ENCODE data around the gene ITPRID1.

The ITPRID1 gene

GRCh38 chr7:31476941-31477677, 36.8 kb upstream of the ITPRID1 start:
- TF ChIP-seq SUZ12 (IDR thresholded peaks at IDR 0.05; ENCODE audit: extremely low read depth, insufficient read depth, insufficient read length) (no peak), ZNF274 (IDR thresholded peaks at IDR 0.05; ENCODE audit: low read depth, low read length) (no peak), YY1 (IDR thresholded peaks at IDR 0.05; ENCODE audit: insufficient read depth, insufficient read length) (no peak)
- no peak for DNase-seq (ENCODE audit: low read depth, low spot score)
- no peaks in the 10 kb centered on the region for H3K27me3 ChIP-seq (ENCODE audit: insufficient read depth, insufficient read length)
- H3K9me3 ChIP-seq (ENCODE audit: insufficient read depth, low read length), result no peaks in the 10 kb centered on the region; the same call in 1 of the 2 replicates
- H3K9ac ChIP-seq (ENCODE audit: insufficient read length, low read depth), result no peak overlapping the region
- H3K4me1 ChIP-seq (ENCODE audit: insufficient read depth, insufficient read length), result no peaks in the 10 kb centered on the region
- no peaks in the 10 kb centered on the region for H3K36me3 ChIP-seq (ENCODE audit: insufficient read depth, insufficient read length, low read length)
- no peak overlapping the region for H3K4me3 ChIP-seq (ENCODE audit: insufficient read length, low read depth)

- H3K4me1 ChIP-seq (ENCODE audit: insufficient read depth, insufficient read length), result no peaks in the 10 kb centered on the region
- H3K4me3 ChIP-seq (ENCODE audit: insufficient read length, low read depth), result no peak overlapping the region
- TF ChIP-seq SUZ12 (IDR thresholded peaks at IDR 0.05; ENCODE audit: extremely low read depth, insufficient read depth, insufficient read length) (no peak), YY1 (IDR thresholded peaks at IDR 0.05; ENCODE audit: insufficient read depth, insufficient read length) (no peak), ZNF274 (IDR thresholded peaks at IDR 0.05; ENCODE audit: low read depth, low read length) (no peak)
- DNase-seq (ENCODE audit: low read depth, low spot score), result no peak
- no peaks in the 10 kb centered on the region; the same call in 1 of the 2 replicates for H3K9me3 ChIP-seq (ENCODE audit: insufficient read depth, low read length)
- no peaks in the 10 kb centered on the region for H3K27me3 ChIP-seq (ENCODE audit: insufficient read depth, insufficient read length)
- H3K9ac ChIP-seq (ENCODE audit: insufficient read length, low read depth), result no peak overlapping the region
- no peaks in the 10 kb centered on the region for H3K36me3 ChIP-seq (ENCODE audit: insufficient read depth, insufficient read length, low read length)
Measured at GRCh38 chr7:31478018-31478417, 35.9 kb upstream of the ITPRID1 start.

- no peak for DNase-seq (ENCODE audit: low read depth, low spot score)
- Histone ChIP-seq H3K9me3 (ENCODE audit: insufficient read depth, low read length) (no peaks in the 10 kb centered on the region; the same call in 1 of the 2 replicates), H3K36me3 (ENCODE audit: insufficient read depth, insufficient read length, low read length) (no peaks in the 10 kb centered on the region), H3K9ac (ENCODE audit: insufficient read length, low read depth) (no peak overlapping the region), H3K4me3 (ENCODE audit: insufficient read length, low read depth) (no peak overlapping the region), H3K4me1 (ENCODE audit: insufficient read depth, insufficient read length) (no peaks in the 10 kb centered on the region), H3K27me3 (ENCODE audit: insufficient read depth, insufficient read length) (no peaks in the 10 kb centered on the region)
- TF ChIP-seq ZNF274 (IDR thresholded peaks at IDR 0.05; ENCODE audit: low read depth, low read length) (no peak), YY1 (IDR thresholded peaks at IDR 0.05; ENCODE audit: insufficient read depth, insufficient read length) (no peak), SUZ12 (IDR thresholded peaks at IDR 0.05; ENCODE audit: extremely low read depth, insufficient read depth, insufficient read length) (no peak)
Measured at GRCh38 chr7:31478721-31479120, 35.2 kb upstream of the ITPRID1 start.

- H3K4me1 ChIP-seq (ENCODE audit: insufficient read depth, insufficient read length), result no peaks in the 10 kb centered on the region
- no peaks in the 10 kb centered on the region for H3K36me3 ChIP-seq (ENCODE audit: insufficient read depth, insufficient read length, low read length)
- H3K4me3 ChIP-seq (ENCODE audit: insufficient read length, low read depth), result no peak overlapping the region
- no peak for TF ChIP-seq YY1 (IDR thresholded peaks at IDR 0.05; ENCODE audit: insufficient read depth, insufficient read length)
- no peak for TF ChIP-seq ZNF274 (IDR thresholded peaks at IDR 0.05; ENCODE audit: low read depth, low read length)
- TF ChIP-seq SUZ12 (IDR thresholded peaks at IDR 0.05; ENCODE audit: extremely low read depth, insufficient read depth, insufficient read length), result no peak
- 0 out of 2 replicates have a peak, but pooled peaks cover 3% of the 10 kb centered on the region for H3K9me3 ChIP-seq (ENCODE audit: insufficient read depth, low read length)
- H3K27me3 ChIP-seq (ENCODE audit: insufficient read depth, insufficient read length), result no peaks in the 10 kb centered on the region
- DNase-seq (ENCODE audit: low read depth, low spot score), result no peak
- H3K9ac ChIP-seq (ENCODE audit: insufficient read length, low read depth), result no peak overlapping the region
Measured at GRCh38 chr7:31487071-31487470, 26.8 kb upstream of the ITPRID1 start.

- no peaks in the 10 kb centered on the region for H3K4me1 ChIP-seq (ENCODE audit: insufficient read depth, insufficient read length)
- TF ChIP-seq SUZ12 (IDR thresholded peaks at IDR 0.05; ENCODE audit: extremely low read depth, insufficient read depth, insufficient read length), result no peak
- no peak for TF ChIP-seq ZNF274 (IDR thresholded peaks at IDR 0.05; ENCODE audit: low read depth, low read length)
- no peak overlapping the region for H3K9ac ChIP-seq (ENCODE audit: insufficient read length, low read depth)
- no peak overlapping the region for H3K4me3 ChIP-seq (ENCODE audit: insufficient read length, low read depth)
- H3K27me3 ChIP-seq (ENCODE audit: insufficient read depth, insufficient read length), result no peaks in the 10 kb centered on the region
- H3K36me3 ChIP-seq (ENCODE audit: insufficient read depth, insufficient read length, low read length), result no peaks in the 10 kb centered on the region
- 0 out of 2 replicates have a peak, but pooled peaks cover 3% of the 10 kb centered on the region for H3K9me3 ChIP-seq (ENCODE audit: insufficient read depth, low read length)
- no peak for DNase-seq (ENCODE audit: low read depth, low spot score)
Measured at GRCh38 chr7:31487476-31487875, 26.4 kb upstream of the ITPRID1 start.

GRCh38 chr7:31488562-31489203, 25.2 kb upstream of the ITPRID1 start:
- H3K36me3 ChIP-seq (ENCODE audit: insufficient read depth, insufficient read length, low read length), result no peaks in the 10 kb centered on the region
- H3K4me1 ChIP-seq (ENCODE audit: insufficient read depth, insufficient read length), result no peaks in the 10 kb centered on the region
- peak; percentile 70 for DNase-seq (ENCODE audit: low read depth, low spot score)
- H3K9me3 ChIP-seq (ENCODE audit: insufficient read depth, low read length), result peaks cover 13% of the 10 kb centered on the region; the same call in 1 of the 2 replicates
- TF ChIP-seq YY1 (IDR thresholded peaks at IDR 0.05; ENCODE audit: insufficient read depth, insufficient read length) (no peak), ZNF274 (IDR thresholded peaks at IDR 0.05; ENCODE audit: low read depth, low read length) (no peak), SUZ12 (IDR thresholded peaks at IDR 0.05; ENCODE audit: extremely low read depth, insufficient read depth, insufficient read length) (no peak)
- no peaks in the 10 kb centered on the region for H3K27me3 ChIP-seq (ENCODE audit: insufficient read depth, insufficient read length)
- H3K9ac ChIP-seq (ENCODE audit: insufficient read length, low read depth), result no peak overlapping the region
- H3K4me3 ChIP-seq (ENCODE audit: insufficient read length, low read depth), result no peak overlapping the region

- no peaks in the 10 kb centered on the region for H3K36me3 ChIP-seq (ENCODE audit: insufficient read depth, insufficient read length, low read length)
- no peak overlapping the region for H3K4me3 ChIP-seq (ENCODE audit: insufficient read length, low read depth)
- TF ChIP-seq ZNF274 (IDR thresholded peaks at IDR 0.05; ENCODE audit: low read depth, low read length) (no peak), YY1 (IDR thresholded peaks at IDR 0.05; ENCODE audit: insufficient read depth, insufficient read length) (no peak), SUZ12 (IDR thresholded peaks at IDR 0.05; ENCODE audit: extremely low read depth, insufficient read depth, insufficient read length) (no peak)
- peaks cover 28% of the 10 kb centered on the region; the same call in 1 of the 2 replicates for H3K9me3 ChIP-seq (ENCODE audit: insufficient read depth, low read length)
- no peak overlapping the region for H3K9ac ChIP-seq (ENCODE audit: insufficient read length, low read depth)
- no peaks in the 10 kb centered on the region for H3K4me1 ChIP-seq (ENCODE audit: insufficient read depth, insufficient read length)
- DNase-seq (ENCODE audit: low read depth, low spot score), result no peak
- H3K27me3 ChIP-seq (ENCODE audit: insufficient read depth, insufficient read length), result no peaks in the 10 kb centered on the region
Measured at GRCh38 chr7:31490796-31491314, 23.0 kb upstream of the ITPRID1 start.

Measured in NT2/D1 (cell line).